ENCODE data around the gene POLR3G.

Gene POLR3G

GRCh38 chr5:90474235-90475107, at the start of gene POLR3G, which contains the start of gene MBLAC2:
POLR3G (plus strand) TSS chr5:90474864; CDS start chr5:90485568, 10,704 bp downstream.
MBLAC2 (minus strand) TSS chr5:90474771; CDS start chr5:90474292, 479 bp downstream.
- peak; percentile 44 for DNase-seq

- no peak for DNase-seq
Observed at GRCh38 chr5:90434116-90434714, 40.4 kb upstream of the POLR3G start.

- DNase-seq, result no peak
Observed at GRCh38 chr5:90437663-90438062, 37.0 kb upstream of the POLR3G start.

GRCh38 chr5:90438100-90438499, 36.6 kb upstream of the POLR3G start:
- no peak for DNase-seq

- no peak for DNase-seq
Observed at GRCh38 chr5:90440644-90441043, 34.0 kb upstream of the POLR3G start.

- DNase-seq, result no peak
Observed at GRCh38 chr5:90446961-90447360, 27.7 kb upstream of the POLR3G start.

GRCh38 chr5:90461288-90461687, 13.4 kb upstream of the POLR3G start:
- DNase-seq, result no peak

- DNase-seq, result no peak
Observed at GRCh38 chr5:90472783-90473395, 1.8 kb upstream of the POLR3G start.

- no peak for DNase-seq
Observed at GRCh38 chr5:90473396-90474234, 1.0 kb upstream of the POLR3G start.

- peak; percentile 9 for DNase-seq
Observed at GRCh38 chr5:90475436-90475980, 844 bp downstream of the POLR3G start.

- DNase-seq, result no peak
Observed at GRCh38 chr5:90476391-90476790, 1.7 kb downstream of the POLR3G start.

GRCh38 chr5:90477073-90477472, 2.4 kb downstream of the POLR3G start:
- no peak for DNase-seq

GRCh38 chr5:90477621-90478215, 3.1 kb downstream of the POLR3G start:
- DNase-seq, result no peak

GRCh38 chr5:90479611-90480385, 5.1 kb downstream of the POLR3G start:
- DNase-seq, result no peak

GRCh38 chr5:90480699-90481098, 6.0 kb downstream of the POLR3G start:
- DNase-seq, result no peak

GRCh38 chr5:90483206-90483605, 8.5 kb downstream of the POLR3G start:
- DNase-seq, result no peak

GRCh38 chr5:90484540-90484939, 9.9 kb downstream of the POLR3G start:
- DNase-seq, result no peak

- no peak for DNase-seq
Observed at GRCh38 chr5:90488791-90489190, 14.1 kb downstream of the POLR3G start.

- DNase-seq, result no peak
Observed at GRCh38 chr5:90494043-90494442, 19.4 kb downstream of the POLR3G start.

- DNase-seq, result no peak
Observed at GRCh38 chr5:90495146-90495545, 20.5 kb downstream of the POLR3G start.

GRCh38 chr5:90503596-90503995, 28.9 kb downstream of the POLR3G start:
- DNase-seq, result no peak
